ENCODE data around the gene RAB10. TPM values are rescaled to one million over a fixed set of nuclear protein-coding genes. Genes with fewer than 3 reads are reported as not detected.
"Not testable (repeated sequence)": the region's sequence is repeated elsewhere in the genome, so short reads cannot be mapped to it uniquely, and the experiment has no call there.

RAB10 gene
- total RNA-seq (2014; rRNA removed; shearing (Covaris generic)): 101 and 127 TPM in 2 replicates
- polyA plus RNA-seq (2015; cell fraction: cytosol; rRNA removed): 133 and 150 TPM in 2 replicates
- polyA plus RNA-seq (2015; cell fraction: nucleus; rRNA removed): 34.0 and 39.6 TPM in 2 replicates

GRCh38 chr2:26033818-26034636, at the start of gene RAB10:
Gene RAB10, plus strand, starts transcription at chr2:26034084. Its CDS starts 525 bp downstream, at chr2:26034609.
- in situ Hi-C loops (cut with HindIII; ENCODE audit: low pct_unique_long_range_greater_than_20kb, low sequenced_read_pairs): no loop called here
- peak; percentile 100 for DNase-seq (ENCODE audit: low read depth, low spot score)

GRCh38 chr2:25988134-25988533, 45.8 kb upstream of the RAB10 start:
- in situ Hi-C loops (cut with HindIII; ENCODE audit: low pct_unique_long_range_greater_than_20kb, low sequenced_read_pairs): no loop called here
- DNase-seq (ENCODE audit: low read depth, low spot score): peak; percentile 70

- in situ Hi-C loops (cut with HindIII; ENCODE audit: low pct_unique_long_range_greater_than_20kb, low sequenced_read_pairs): no loop called here
- DNase-seq (ENCODE audit: low read depth, low spot score): no peak
Observed at GRCh38 chr2:25989154-25989553, 44.7 kb upstream of the RAB10 start.

DNA sequence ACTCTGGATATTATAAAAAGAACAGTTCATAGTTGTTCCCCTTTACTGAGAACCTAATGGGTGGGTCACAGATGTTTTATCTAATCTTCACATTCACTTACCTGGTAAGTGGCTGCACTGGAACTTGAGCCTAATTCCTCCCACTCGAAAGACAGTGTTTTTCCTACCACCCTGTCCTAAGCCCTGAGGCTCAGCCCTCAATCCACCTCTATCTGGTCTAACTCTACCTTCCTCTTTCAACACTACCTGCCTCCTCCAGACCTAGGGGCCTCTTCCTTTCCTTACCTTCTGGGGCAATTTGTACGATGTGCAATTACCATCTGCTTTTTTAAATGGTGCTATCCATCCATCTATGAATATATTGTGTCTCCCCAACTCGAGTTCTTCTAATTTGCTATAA, 41.9 kb upstream of the RAB10 start:
- DNase-seq (ENCODE audit: low read depth, low spot score): no peak
- in situ Hi-C loops (cut with HindIII; ENCODE audit: low pct_unique_long_range_greater_than_20kb, low sequenced_read_pairs): no loop called here

DNA sequence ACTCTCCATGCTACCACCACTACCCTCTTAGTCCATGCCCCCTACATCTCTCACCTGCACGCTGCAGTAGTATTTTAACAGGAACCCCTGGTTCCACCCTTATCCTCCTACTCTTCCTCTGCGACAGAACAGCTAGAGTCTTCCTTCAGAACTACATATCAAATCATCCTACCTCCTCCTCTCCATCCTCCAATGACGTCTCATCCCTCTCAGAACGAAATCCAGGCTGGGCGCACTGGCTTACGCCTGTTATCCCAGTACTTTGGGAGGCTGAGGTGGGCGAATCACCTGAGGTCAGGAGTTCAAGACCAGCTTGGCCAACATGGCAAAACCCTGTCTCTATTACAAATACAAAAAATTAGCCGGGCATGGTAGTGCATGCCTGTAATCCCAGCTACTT, 41.3 kb upstream of the RAB10 start:
- no peak for DNase-seq (ENCODE audit: low read depth, low spot score)
- in situ Hi-C loops (cut with HindIII; ENCODE audit: low pct_unique_long_range_greater_than_20kb, low sequenced_read_pairs): no loop called here

GRCh38 chr2:25993049-25993448, 40.8 kb upstream of the RAB10 start:
- in situ Hi-C loops (cut with HindIII; ENCODE audit: low pct_unique_long_range_greater_than_20kb, low sequenced_read_pairs): no loop called here
- DNase-seq (ENCODE audit: low read depth, low spot score): peak; percentile 84

- in situ Hi-C loops (cut with HindIII; ENCODE audit: low pct_unique_long_range_greater_than_20kb, low sequenced_read_pairs): no loop called here
- DNase-seq (ENCODE audit: low read depth, low spot score): no peak
Observed at GRCh38 chr2:25994509-25994908, 39.4 kb upstream of the RAB10 start.

- DNase-seq (ENCODE audit: low read depth, low spot score): no peak
- in situ Hi-C loops (cut with HindIII; ENCODE audit: low pct_unique_long_range_greater_than_20kb, low sequenced_read_pairs): no loop called here
Observed at GRCh38 chr2:25996844-25997243, 37.0 kb upstream of the RAB10 start.

DNA sequence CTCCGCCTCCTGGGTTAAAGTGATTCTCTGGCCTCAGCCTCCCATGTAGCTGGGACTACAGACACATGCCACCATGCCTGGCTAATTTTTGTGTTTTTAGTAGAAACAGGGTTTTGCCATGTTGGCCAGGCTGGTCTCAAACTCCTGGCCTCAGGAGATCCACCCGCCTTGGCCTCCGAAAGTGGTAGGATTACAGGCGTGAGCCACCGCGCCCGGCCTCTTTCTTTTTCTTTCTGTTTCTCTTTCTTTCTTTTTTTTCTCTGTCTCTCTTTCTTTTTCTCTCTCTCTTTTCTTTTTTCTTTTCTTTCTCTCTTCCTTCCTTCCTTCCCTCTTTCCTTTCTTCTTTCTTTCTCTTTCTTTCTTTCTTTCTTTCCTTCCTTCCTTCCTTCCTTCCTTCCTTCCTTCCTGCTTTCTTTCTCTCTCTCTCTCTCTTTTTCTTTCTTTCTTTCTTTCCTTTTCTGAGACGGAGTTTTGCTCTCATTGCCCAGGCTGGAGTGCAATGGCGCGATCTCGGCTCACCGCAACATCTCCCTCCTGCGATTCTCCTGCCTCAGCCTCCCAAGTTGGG, 35.0 kb upstream of the RAB10 start:
- DNase-seq (ENCODE audit: low read depth, low spot score); in situ Hi-C loops (cut with HindIII; ENCODE audit: low pct_unique_long_range_greater_than_20kb, low sequenced_read_pairs): not testable (repeated sequence)

DNA sequence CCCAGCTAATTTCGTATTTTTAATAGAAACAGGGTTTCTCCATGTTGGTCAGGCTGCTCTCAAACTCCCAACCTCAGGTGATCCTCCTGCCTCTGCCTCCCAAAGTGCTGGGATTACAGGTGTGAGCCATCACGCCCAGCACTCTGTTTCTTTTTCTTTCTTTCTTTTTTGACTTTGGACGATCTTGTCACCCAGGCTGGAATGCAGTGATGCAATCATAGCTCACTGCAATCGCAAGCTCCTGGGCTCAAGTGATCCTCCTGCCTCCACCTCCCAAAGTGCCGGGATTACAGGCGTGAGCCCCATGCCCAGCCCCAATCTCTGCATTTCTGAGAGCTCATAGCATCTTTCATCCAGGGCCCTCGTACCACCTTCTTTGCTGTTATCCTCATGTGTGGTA, 34.5 kb upstream of the RAB10 start:
- in situ Hi-C loops (cut with HindIII; ENCODE audit: low pct_unique_long_range_greater_than_20kb, low sequenced_read_pairs); DNase-seq (ENCODE audit: low read depth, low spot score): not testable (repeated sequence)

- peak; percentile 60 for DNase-seq (ENCODE audit: low read depth, low spot score)
- in situ Hi-C loops (cut with HindIII; ENCODE audit: low pct_unique_long_range_greater_than_20kb, low sequenced_read_pairs): no loop called here
Observed at GRCh38 chr2:26000561-26001082, 33.3 kb upstream of the RAB10 start.

DNA sequence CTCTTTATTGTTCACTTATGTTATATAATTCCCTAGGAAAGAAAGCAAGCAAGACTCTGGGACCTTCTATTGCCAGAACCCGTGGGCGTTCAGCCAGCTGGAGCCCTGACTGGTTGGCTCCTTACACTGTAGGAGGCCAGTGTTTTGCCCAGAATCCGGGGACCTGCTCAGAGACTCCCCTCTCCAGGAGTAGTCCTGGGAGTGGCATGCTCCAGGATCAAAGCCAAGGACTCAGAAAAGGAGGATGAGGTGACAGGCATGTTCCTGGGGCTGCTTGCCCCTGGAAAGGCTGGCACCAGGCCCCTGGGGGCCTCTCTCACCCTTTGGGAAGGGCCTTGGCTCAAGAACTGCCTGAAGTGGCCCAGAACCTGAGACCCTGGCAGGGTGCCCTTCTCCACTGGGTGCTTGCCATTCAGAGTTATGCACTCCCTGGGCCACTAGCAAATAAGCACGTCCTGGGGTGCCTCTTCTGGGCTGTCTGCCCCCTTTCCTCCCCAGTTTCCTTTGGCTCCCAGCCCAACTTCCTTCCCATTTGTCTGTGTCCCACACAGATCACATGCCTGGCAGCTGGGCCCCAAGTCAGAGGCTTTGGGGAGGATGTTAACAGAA, 32.0 kb upstream of the RAB10 start:
- in situ Hi-C loops (cut with HindIII; ENCODE audit: low pct_unique_long_range_greater_than_20kb, low sequenced_read_pairs): no loop called here
- no peak for DNase-seq (ENCODE audit: low read depth, low spot score)

DNA sequence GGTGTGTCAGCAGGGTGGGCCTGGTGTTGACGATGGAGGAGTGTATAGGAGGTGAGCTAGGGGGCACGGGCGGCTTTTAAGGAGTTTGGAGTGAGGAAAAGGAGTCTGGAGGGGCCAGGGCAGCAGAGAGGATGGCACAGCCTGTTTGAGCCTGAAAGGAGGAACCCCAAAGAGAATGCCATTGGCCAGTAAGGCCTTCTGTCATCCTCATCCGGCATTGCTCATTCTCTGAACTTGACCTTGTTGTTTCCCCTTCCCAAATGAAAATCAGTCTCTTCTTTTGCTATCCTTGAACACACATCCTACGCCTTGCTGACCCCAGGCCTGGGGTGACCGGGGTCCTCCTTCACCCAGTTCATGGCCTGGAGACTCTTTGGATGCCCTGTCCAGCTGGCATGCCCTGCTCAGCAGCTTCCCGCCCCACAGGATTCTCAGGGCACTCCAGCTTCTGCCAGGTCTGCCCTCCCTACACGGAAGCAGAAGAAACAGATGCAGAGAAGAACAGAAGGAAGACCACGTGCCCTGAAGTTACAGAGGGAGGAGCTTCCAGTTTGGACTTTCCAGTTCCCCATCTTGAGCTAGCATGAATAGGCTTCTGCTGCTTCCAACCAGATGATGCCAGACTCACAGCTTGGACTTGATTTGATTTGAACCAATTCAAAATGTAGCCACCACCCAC, 31.1 kb upstream of the RAB10 start:
- in situ Hi-C loops (cut with HindIII; ENCODE audit: low pct_unique_long_range_greater_than_20kb, low sequenced_read_pairs): no loop called here
- DNase-seq (ENCODE audit: low read depth, low spot score): no peak

- in situ Hi-C loops (cut with HindIII; ENCODE audit: low pct_unique_long_range_greater_than_20kb, low sequenced_read_pairs): no loop called here
- DNase-seq (ENCODE audit: low read depth, low spot score): no peak
Observed at GRCh38 chr2:26008095-26008494, 25.8 kb upstream of the RAB10 start.

DNA sequence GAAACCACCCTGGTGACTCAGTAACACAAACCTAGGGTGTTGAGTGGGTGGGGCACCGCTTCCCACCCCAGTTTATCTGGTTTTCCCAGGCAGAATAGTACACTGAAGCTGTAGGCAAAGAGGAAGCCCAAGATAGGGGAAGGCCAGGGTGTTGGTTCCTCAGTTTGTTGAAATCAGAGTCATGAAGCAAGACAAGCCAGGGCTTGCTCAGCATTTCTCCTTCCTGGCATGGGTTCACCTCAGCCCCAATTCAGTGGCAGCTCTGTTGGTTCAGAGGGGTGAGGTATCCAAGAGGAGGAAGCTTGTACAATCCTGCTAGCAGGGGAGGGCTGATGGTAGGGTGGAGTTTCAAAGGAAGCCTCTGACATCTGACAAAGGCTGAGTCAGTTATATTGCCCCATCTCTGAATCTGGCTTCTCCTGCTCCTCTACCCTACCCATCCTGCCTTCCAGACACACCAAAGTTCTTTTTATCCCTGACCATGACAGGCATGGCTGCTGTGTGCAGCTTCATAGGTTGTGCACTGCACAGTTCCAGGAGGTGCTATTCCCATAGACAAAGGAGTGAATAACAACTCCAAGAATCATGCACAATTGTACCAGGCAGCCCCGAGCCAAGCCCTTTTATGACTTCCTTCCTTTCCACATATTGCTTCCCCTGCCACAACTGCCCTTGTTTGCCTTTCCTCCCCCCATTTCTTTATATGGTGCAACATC, 24.9 kb upstream of the RAB10 start:
- DNase-seq (ENCODE audit: low read depth, low spot score): no peak

DNA sequence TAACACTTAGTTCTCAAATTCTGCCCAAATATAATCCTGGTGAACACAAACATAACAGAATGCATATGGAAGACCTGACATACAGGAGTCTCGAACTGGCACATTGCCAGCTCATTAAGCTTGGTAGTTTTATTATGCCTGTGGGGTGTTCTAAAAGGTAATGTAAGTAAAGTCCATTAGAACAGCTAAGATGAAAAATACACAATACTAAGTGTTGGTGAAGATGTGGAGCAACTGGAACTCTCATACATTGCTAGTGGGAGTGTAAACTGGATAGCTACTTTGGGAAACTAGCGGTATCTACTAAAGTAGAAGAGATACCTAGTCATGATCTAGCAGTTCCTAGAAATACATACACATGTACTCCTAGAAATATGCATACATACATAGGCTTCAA, 24.3 kb upstream of the RAB10 start:
- in situ Hi-C loops (cut with HindIII; ENCODE audit: low pct_unique_long_range_greater_than_20kb, low sequenced_read_pairs): no loop called here
- no peak for DNase-seq (ENCODE audit: low read depth, low spot score)

More for the DNA sequence above, 24.9 kb upstream of the RAB10 start:
- in situ Hi-C loops (cut with HindIII; ENCODE audit: low pct_unique_long_range_greater_than_20kb, low sequenced_read_pairs): no loop called here

GRCh38 chr2:26010943-26011342, 22.9 kb upstream of the RAB10 start:
- DNase-seq (ENCODE audit: low read depth, low spot score): no peak
- in situ Hi-C loops (cut with HindIII; ENCODE audit: low pct_unique_long_range_greater_than_20kb, low sequenced_read_pairs): no loop called here

All from SK-MEL-5 (cell line).